Measurements from ENCODE around the gene SHH.

SHH gene

GRCh38 chr7:155792315-155792960 lies 19.8 kb downstream of the SHH start:
- TF ChIP-seq TOX (CRISPR knock-in tag; IDR thresholded peaks at IDR 0.05; ENCODE audit: borderline replicate concordance) (no peak), ZFP30 (CRISPR knock-in tag; IDR thresholded peaks at IDR 0.05) (no peak), PPARA (CRISPR knock-in tag; IDR thresholded peaks at IDR 0.05; ENCODE audit: borderline replicate concordance) (no peak), CSDC2 (CRISPR knock-in tag; IDR thresholded peaks at IDR 0.05) (no peak), ZFP3 (CRISPR knock-in tag; IDR thresholded peaks at IDR 0.05) (no peak)
- TF ChIP-seq, protein P1, sequence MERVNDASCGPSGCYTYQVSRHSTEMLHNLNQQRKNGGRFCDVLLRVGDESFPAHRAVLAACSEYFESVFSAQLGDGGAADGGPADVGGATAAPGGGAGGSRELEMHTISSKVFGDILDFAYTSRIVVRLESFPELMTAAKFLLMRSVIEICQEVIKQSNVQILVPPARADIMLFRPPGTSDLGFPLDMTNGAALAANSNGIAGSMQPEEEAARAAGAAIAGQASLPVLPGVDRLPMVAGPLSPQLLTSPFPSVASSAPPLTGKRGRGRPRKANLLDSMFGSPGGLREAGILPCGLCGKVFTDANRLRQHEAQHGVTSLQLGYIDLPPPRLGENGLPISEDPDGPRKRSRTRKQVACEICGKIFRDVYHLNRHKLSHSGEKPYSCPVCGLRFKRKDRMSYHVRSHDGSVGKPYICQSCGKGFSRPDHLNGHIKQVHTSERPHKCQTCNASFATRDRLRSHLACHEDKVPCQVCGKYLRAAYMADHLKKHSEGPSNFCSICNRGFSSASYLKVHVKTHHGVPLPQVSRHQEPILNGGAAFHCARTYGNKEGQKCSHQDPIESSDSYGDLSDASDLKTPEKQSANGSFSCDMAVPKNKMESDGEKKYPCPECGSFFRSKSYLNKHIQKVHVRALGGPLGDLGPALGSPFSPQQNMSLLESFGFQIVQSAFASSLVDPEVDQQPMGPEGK (CRISPR knock-in tag; IDR thresholded peaks at IDR 0.05; ENCODE audit: borderline replicate concordance), result no peak
- TF ChIP-seq, protein P2, sequence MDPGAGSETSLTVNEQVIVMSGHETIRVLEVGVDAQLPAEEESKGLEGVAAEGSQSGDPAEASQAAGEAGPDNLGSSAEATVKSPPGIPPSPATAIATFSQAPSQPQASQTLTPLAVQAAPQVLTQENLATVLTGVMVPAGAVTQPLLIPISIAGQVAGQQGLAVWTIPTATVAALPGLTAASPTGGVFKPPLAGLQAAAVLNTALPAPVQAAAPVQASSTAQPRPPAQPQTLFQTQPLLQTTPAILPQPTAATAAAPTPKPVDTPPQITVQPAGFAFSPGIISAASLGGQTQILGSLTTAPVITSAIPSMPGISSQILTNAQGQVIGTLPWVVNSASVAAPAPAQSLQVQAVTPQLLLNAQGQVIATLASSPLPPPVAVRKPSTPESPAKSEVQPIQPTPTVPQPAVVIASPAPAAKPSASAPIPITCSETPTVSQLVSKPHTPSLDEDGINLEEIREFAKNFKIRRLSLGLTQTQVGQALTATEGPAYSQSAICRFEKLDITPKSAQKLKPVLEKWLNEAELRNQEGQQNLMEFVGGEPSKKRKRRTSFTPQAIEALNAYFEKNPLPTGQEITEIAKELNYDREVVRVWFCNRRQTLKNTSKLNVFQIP (CRISPR knock-in tag; IDR thresholded peaks at IDR 0.05; ENCODE audit: borderline replicate concordance, low read depth), result no peak
- ATAC-seq, result no peak

- ATAC-seq, result no peak
- TF ChIP-seq CREB5 (CRISPR knock-in tag; IDR thresholded peaks at IDR 0.05; ENCODE audit: low read depth), result no peak
- TF ChIP-seq TSHZ2 (CRISPR knock-in tag; IDR thresholded peaks at IDR 0.05), result no peak
- TF ChIP-seq ZC3H10 (CRISPR knock-in tag; IDR thresholded peaks at IDR 0.05), result no peak
- no peak for TF ChIP-seq ZFP3 (CRISPR knock-in tag; IDR thresholded peaks at IDR 0.05)
- no peak for TF ChIP-seq RARB (CRISPR knock-in tag; IDR thresholded peaks at IDR 0.05)
- TF ChIP-seq TCF4 (CRISPR knock-in tag; IDR thresholded peaks at IDR 0.05; ENCODE audit: borderline replicate concordance), result no peak
- TF ChIP-seq ZNF8 (CRISPR knock-in tag; IDR thresholded peaks at IDR 0.05), result no peak
Observed at GRCh38 chr7:155791836-155792235, 20.4 kb downstream of the SHH start.

DNA sequence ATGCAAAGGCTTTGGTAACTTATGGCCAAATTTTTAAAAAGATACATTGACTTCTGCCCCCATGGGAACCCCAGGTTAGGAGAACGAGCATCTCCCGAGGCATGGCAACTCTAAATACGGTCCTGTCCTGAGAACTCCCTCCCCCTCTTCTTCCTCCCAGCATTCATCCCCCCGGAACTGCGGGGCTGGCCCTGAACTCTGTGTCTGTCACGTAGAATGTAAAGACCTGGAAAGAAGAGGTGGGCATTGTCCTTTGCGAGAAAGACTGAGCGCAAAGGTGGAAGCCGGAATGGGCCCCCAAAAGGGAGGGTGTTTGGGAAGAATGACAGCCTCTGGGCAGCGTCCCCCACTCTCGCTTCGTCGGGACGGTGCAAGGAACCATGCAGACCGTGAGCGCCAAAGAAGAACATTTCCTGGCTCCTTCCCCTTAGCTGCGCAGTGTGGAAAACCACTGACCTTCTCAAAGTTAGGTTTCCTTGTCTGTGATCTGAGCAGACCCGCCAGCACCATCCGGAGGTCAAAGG lies 21.0 kb downstream of the SHH start:
- TF ChIP-seq ISL1 (CRISPR knock-in tag; IDR thresholded peaks at IDR 0.05), result no peak
- TF ChIP-seq CSDC2 (CRISPR knock-in tag; IDR thresholded peaks at IDR 0.05), result no peak
- TF ChIP-seq ZNF8 (CRISPR knock-in tag; IDR thresholded peaks at IDR 0.05), result no peak
- no peak for TF ChIP-seq ESRRG (CRISPR knock-in tag; IDR thresholded peaks at IDR 0.05)
- no peak for ATAC-seq

GRCh38 chr7:155790666-155791065 lies 21.6 kb downstream of the SHH start:
- TF ChIP-seq CSDC2 (CRISPR knock-in tag; IDR thresholded peaks at IDR 0.05) (no peak), ESRRG (CRISPR knock-in tag; IDR thresholded peaks at IDR 0.05) (no peak), ZNF565 (CRISPR knock-in tag; conservative IDR thresholded peaks at IDR 0.05; ENCODE audit: low read depth) (no peak), BACH2 (CRISPR knock-in tag; IDR thresholded peaks at IDR 0.05; ENCODE audit: borderline replicate concordance) (no peak), ZFP3 (CRISPR knock-in tag; IDR thresholded peaks at IDR 0.05) (no peak), ZNF8 (CRISPR knock-in tag; IDR thresholded peaks at IDR 0.05) (no peak), GLIS3 (CRISPR knock-in tag; IDR thresholded peaks at IDR 0.05) (no peak), OSR1 (CRISPR knock-in tag; IDR thresholded peaks at IDR 0.05) (no peak), ZC3H10 (CRISPR knock-in tag; IDR thresholded peaks at IDR 0.05) (no peak), ZFP30 (CRISPR knock-in tag; IDR thresholded peaks at IDR 0.05) (no peak)
- ATAC-seq, result no peak

Measured in SK-N-SH treated with all-trans-retinoic acid at 6 μM for 48 hours (cell line).